ENCODE results near the gene CCDC73. TPM values are rescaled to one million over a fixed set of nuclear protein-coding genes. Genes with fewer than 3 reads are reported as not detected.

Gene CCDC73
- total and polyA plus RNA-seq, 10 of the 15 experiments (the other 5 are each of a cell fraction or from before 2014, with no cell fraction given): 0.05 to 0.57 (median 0.14) TPM

DNA sequence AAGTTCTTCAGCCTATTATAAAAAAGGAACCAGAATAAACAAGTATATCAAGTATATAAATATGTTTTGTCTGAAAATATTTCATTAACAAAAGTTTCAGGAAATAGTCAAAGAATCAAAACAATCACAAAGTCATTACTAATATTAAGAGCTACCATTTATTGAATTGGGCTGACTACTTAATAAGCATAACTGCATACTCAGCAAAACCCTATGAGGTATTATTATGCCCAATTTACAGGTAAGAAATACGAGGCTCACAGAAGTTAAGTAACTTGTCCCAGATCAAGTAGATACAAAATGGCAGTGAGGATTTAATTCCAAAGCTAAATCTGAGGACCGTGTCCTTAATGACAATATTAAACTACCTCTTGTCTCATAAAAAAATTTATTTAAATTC, 158.6 kb downstream of the CCDC73 start:
- ATAC-seq (no peak), FAIRE-seq (no peak), DNase-seq (ENCODE audit: low read depth, low spot score) (no peak)
- Histone ChIP-seq H3K4me1 (ENCODE audit: control insufficient read depth, insufficient read depth, low read length) (no peaks in the 10 kb centered on the region), H3K4me2 (ENCODE audit: control insufficient read depth, insufficient read depth) (no peak overlapping the region), H3K27me3 (replicated peaks in 1 of 2; ENCODE audit: control insufficient read depth in 2 of 2, insufficient read depth in 2 of 2, low read length in 1 of 2) (no peaks in the 10 kb centered on the region), H3K4me3 (no peak overlapping the region), H2AFZ (ENCODE audit: control insufficient read depth, low read depth, low read length) (no peak overlapping the region), H3K79me2 (ENCODE audit: control insufficient read depth, insufficient read depth, low read length) (no peaks in the 10 kb centered on the region), H3K9ac (ENCODE audit: control insufficient read depth, insufficient read depth, low read length) (no peak overlapping the region), H3K9me3 (replicated peaks; ENCODE audit: control insufficient read depth, insufficient read depth, low read length) (no peaks in the 10 kb centered on the region), H3K27ac (ENCODE audit: control insufficient read depth, insufficient read depth) (no peak overlapping the region), H3K36me3 (ENCODE audit: control insufficient read depth in 2 of 2, insufficient read depth in 2 of 2, low read length in 1 of 2) (no peaks in the 10 kb centered on the region), H4K20me1 (ENCODE audit: control insufficient read depth, insufficient read depth) (no peaks in the 10 kb centered on the region)
- in situ Hi-C loops (cut with MboI): no loop called here
- ChIA-PET RAD21 (ENCODE audit: unreplicated experiment) (no interaction called here), CTCF (no interaction called here), SMC1A (ENCODE audit: uncharacterized antibody, unreplicated experiment) (interaction anchor here (1.8 kb wide), 1 partner anchor 50 kb away, joined by 4 read pairs; no protein-coding TSS in a partner anchor), POLR2A (no interaction called here)
- 21% methylated on average over 2 of the region's 2 CpGs for WGBS (ENCODE audit: insufficient coverage, insufficient replicate concordance, low lambda C conversion rate, missing lambda C conversion rate)
- intact Hi-C loops (cut with micrococcal nuclease; ENCODE audit: unreplicated experiment): no loop called here
- no TSS peak for BruUV-seq (replicated peaks)
- TF ChIP-seq CBX5 (IDR thresholded peaks at IDR 0.05; ENCODE audit: low read depth) (no peak), USF1 (IDR thresholded peaks at IDR 0.05; ENCODE audit: borderline replicate concordance, extremely low read length, insufficient read depth, low read depth, low read length) (no peak), ZNF207 (IDR thresholded peaks at IDR 0.05; ENCODE audit: borderline replicate concordance) (no peak), MEF2B (IDR thresholded peaks at IDR 0.05; ENCODE audit: partially characterized antibody, poor library complexity, severe bottlenecking) (no peak), RCOR1 (conservative IDR thresholded peaks at IDR 0.05; ENCODE audit: low read depth, low read length) (no peak), PKNOX1 (IDR thresholded peaks at IDR 0.05) (no peak), BMI1 (IDR thresholded peaks at IDR 0.05; ENCODE audit: borderline replicate concordance) (no peak), CBFB (IDR thresholded peaks at IDR 0.05; ENCODE audit: low read depth) (no peak), BCL3 (IDR thresholded peaks at IDR 0.05; ENCODE audit: borderline replicate concordance, insufficient read depth, low read depth, low read length, poor library complexity, severe bottlenecking) (no peak), HDAC6 (IDR thresholded peaks at IDR 0.05; ENCODE audit: unreplicated experiment) (no peak), NFYB (IDR thresholded peaks at IDR 0.05; ENCODE audit: insufficient read depth, low read depth, low read length) (no peak), NR2F1 (conservative IDR thresholded peaks at IDR 0.05) (no peak), CHD4 (IDR thresholded peaks at IDR 0.05) (no peak), EP300 (IDR thresholded peaks at IDR 0.05; ENCODE audit: borderline replicate concordance in 1 of 2, control insufficient read depth in 1 of 2, low read depth in 2 of 2, low read length in 2 of 2) (no peak), TAF1 (IDR thresholded peaks at IDR 0.05; ENCODE audit: borderline replicate concordance, low read depth, low read length) (no peak)
- TF ChIP-seq, protein P1, sequence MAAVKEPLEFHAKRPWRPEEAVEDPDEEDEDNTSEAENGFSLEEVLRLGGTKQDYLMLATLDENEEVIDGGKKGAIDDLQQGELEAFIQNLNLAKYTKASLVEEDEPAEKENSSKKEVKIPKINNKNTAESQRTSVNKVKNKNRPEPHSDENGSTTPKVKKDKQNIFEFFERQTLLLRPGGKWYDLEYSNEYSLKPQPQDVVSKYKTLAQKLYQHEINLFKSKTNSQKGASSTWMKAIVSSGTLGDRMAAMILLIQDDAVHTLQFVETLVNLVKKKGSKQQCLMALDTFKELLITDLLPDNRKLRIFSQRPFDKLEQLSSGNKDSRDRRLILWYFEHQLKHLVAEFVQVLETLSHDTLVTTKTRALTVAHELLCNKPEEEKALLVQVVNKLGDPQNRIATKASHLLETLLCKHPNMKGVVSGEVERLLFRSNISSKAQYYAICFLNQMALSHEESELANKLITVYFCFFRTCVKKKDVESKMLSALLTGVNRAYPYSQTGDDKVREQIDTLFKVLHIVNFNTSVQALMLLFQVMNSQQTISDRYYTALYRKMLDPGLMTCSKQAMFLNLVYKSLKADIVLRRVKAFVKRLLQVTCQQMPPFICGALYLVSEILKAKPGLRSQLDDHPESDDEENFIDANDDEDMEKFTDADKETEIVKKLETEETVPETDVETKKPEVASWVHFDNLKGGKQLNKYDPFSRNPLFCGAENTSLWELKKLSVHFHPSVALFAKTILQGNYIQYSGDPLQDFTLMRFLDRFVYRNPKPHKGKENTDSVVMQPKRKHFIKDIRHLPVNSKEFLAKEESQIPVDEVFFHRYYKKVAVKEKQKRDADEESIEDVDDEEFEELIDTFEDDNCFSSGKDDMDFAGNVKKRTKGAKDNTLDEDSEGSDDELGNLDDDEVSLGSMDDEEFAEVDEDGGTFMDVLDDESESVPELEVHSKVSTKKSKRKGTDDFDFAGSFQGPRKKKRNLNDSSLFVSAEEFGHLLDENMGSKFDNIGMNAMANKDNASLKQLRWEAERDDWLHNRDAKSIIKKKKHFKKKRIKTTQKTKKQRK (IDR thresholded peaks at IDR 0.05; ENCODE audit: low read depth, low read length): no peak
- TF ChIP-seq, protein P2, sequence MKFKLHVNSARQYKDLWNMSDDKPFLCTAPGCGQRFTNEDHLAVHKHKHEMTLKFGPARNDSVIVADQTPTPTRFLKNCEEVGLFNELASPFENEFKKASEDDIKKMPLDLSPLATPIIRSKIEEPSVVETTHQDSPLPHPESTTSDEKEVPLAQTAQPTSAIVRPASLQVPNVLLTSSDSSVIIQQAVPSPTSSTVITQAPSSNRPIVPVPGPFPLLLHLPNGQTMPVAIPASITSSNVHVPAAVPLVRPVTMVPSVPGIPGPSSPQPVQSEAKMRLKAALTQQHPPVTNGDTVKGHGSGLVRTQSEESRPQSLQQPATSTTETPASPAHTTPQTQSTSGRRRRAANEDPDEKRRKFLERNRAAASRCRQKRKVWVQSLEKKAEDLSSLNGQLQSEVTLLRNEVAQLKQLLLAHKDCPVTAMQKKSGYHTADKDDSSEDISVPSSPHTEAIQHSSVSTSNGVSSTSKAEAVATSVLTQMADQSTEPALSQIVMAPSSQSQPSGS (IDR thresholded peaks at IDR 0.05; ENCODE audit: low read length): no peak

Data from GM12878 (cell line).